KMS-11 (cell line): ENCODE measurements around the gene MFAP3L.

ENCODE experiments used
- H2AFZ ChIP-seq: fragments of 200-600 bp; sonication (generic); 2 replicates; pipeline ENCODE4 v1.6.1; 2016; ENCODE audit warnings: antibody characterized with exemption, mixed run types, low read depth
- H3K27ac ChIP-seq: fragments of 200-600 bp; sonication (generic); 2 replicates; pipeline ENCODE4 v1.6.1; 2016; ENCODE audit warnings: mild to moderate bottlenecking, mixed run types
- H3K27me3 ChIP-seq: fragments of 200-600 bp; sonication (generic); 2 replicates; pipeline ENCODE4 v1.6.1; 2017; ENCODE audit warnings: mild to moderate bottlenecking, low read depth, mixed run types, moderate library complexity; ENCODE audit not compliant: insufficient read depth
- H3K36me3 ChIP-seq: fragments of 200-600 bp; sonication (generic); 2 replicates; pipeline ENCODE4 v1.6.1; 2017; ENCODE audit warnings: mild to moderate bottlenecking, mixed run types; ENCODE audit not compliant: insufficient read depth
- H3K4me1 ChIP-seq: fragments of 200-600 bp; sonication (generic); 2 replicates; pipeline ENCODE4 v1.6.1; 2016; ENCODE audit warnings: mild to moderate bottlenecking, low read depth, mixed run types; ENCODE audit not compliant: poor library complexity, severe bottlenecking
- H3K4me2 ChIP-seq: fragments of 200-600 bp; sonication (generic); 2 replicates; pipeline ENCODE4 v1.7.0; 2016; ENCODE audit warnings: mild to moderate bottlenecking, mixed run types
- H3K4me3 ChIP-seq: fragments of 200-600 bp; sonication (generic); IDR thresholded peaks from 2 replicates; pipeline ENCODE4 v1.6.1; 2017; ENCODE audit warnings: low read depth, low read length, mixed read lengths; ENCODE audit not compliant: insufficient read depth
- H3K79me2 ChIP-seq: fragments of 200-600 bp; sonication (generic); 2 replicates; pipeline ENCODE4 v1.6.1; 2016; ENCODE audit warnings: low read depth, mixed run types; ENCODE audit not compliant: insufficient read depth
- H3K9ac ChIP-seq: fragments of 200-600 bp; sonication (generic); 2 replicates; pipeline ENCODE4 v1.6.1; 2016; ENCODE audit warnings: mild to moderate bottlenecking, mixed run types
- H4K20me1 ChIP-seq: fragments of 200-600 bp; sonication (generic); 2 replicates; pipeline ENCODE4 v1.6.1; 2016; ENCODE audit warnings: mild to moderate bottlenecking, mixed run types; ENCODE audit not compliant: insufficient read depth
- TF ChIP-seq, protein P1 (sequence below): fragments of 200-600 bp; sonication (generic); conservative IDR thresholded peaks from 2 replicates; pipeline ENCODE4 v1.6.1; 2017; ENCODE audit warnings: low read depth, mild to moderate bottlenecking, antibody characterized with exemption, low read length, moderate library complexity, mixed read lengths

The MFAP3L gene

GRCh38 chr4:169956091-169956843, 69.9 kb downstream of the MFAP3L start:
- no peaks in the 10 kb centered on the region for H3K79me2 ChIP-seq
- H3K27me3 ChIP-seq, result no peaks in the 10 kb centered on the region
- no peak overlapping the region for H3K4me2 ChIP-seq
- no peak overlapping the region for H2AFZ ChIP-seq
- TF ChIP-seq, protein P1, sequence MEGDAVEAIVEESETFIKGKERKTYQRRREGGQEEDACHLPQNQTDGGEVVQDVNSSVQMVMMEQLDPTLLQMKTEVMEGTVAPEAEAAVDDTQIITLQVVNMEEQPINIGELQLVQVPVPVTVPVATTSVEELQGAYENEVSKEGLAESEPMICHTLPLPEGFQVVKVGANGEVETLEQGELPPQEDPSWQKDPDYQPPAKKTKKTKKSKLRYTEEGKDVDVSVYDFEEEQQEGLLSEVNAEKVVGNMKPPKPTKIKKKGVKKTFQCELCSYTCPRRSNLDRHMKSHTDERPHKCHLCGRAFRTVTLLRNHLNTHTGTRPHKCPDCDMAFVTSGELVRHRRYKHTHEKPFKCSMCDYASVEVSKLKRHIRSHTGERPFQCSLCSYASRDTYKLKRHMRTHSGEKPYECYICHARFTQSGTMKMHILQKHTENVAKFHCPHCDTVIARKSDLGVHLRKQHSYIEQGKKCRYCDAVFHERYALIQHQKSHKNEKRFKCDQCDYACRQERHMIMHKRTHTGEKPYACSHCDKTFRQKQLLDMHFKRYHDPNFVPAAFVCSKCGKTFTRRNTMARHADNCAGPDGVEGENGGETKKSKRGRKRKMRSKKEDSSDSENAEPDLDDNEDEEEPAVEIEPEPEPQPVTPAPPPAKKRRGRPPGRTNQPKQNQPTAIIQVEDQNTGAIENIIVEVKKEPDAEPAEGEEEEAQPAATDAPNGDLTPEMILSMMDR, result no peak
- H4K20me1 ChIP-seq, result no peaks in the 10 kb centered on the region
- no peak overlapping the region for H3K9ac ChIP-seq
- H3K4me3 ChIP-seq, result no peak overlapping the region
- H3K27ac ChIP-seq, result no peak overlapping the region
- no peaks in the 10 kb centered on the region for H3K4me1 ChIP-seq
- H3K36me3 ChIP-seq, result no peaks in the 10 kb centered on the region

DNA sequence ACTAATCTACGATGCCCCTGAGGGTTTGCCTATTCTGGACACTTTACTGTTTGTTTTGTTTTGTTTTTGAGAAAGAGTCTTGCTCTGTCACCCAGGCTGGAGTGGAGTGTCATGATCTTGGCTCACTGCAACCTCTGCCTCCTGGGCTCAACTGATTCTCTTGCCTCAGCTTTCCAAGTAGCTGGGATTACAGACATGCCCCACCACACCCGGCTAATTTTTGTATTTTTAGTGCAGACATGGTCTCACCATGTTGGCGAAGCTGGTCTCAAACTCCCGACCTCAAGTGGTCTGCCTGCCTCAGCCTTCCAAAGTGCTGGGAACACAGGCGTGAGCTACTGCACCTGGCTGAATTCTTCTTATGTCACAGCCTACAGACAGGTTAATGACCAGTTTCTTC, 70.7 kb downstream of the MFAP3L start:
- Histone ChIP-seq H3K36me3 (no peaks in the 10 kb centered on the region), H2AFZ (no peak overlapping the region)

GRCh38 chr4:169952236-169953002, 73.8 kb downstream of the MFAP3L start:
- Histone ChIP-seq H3K9ac (no peak overlapping the region), H3K4me3 (no peak overlapping the region), H3K4me2 (no peak overlapping the region), H3K4me1 (no peaks in the 10 kb centered on the region), H3K27me3 (no peaks in the 10 kb centered on the region), H3K27ac (no peak overlapping the region), H3K36me3 (no peaks in the 10 kb centered on the region), H2AFZ (no peak overlapping the region), H4K20me1 (no peaks in the 10 kb centered on the region), H3K79me2 (no peaks in the 10 kb centered on the region)
- TF ChIP-seq, protein P1, result no peak

More for the DNA sequence above, 70.7 kb downstream of the MFAP3L start:
- Histone ChIP-seq H4K20me1 (no peaks in the 10 kb centered on the region), H3K9ac (no peak overlapping the region), H3K27ac (no peak overlapping the region), H3K4me1 (no peaks in the 10 kb centered on the region), H3K4me3 (no peak overlapping the region), H3K79me2 (no peaks in the 10 kb centered on the region), H3K4me2 (no peak overlapping the region), H3K27me3 (no peaks in the 10 kb centered on the region)
- TF ChIP-seq, protein P1, result no peak

GRCh38 chr4:169948271-169948670, 77.9 kb downstream of the MFAP3L start:
- TF ChIP-seq, protein P1, result no peak
- Histone ChIP-seq H3K27ac (no peak overlapping the region), H3K4me1 (no peaks in the 10 kb centered on the region)

More at GRCh38 chr4:169948271-169948670, 77.9 kb downstream of the MFAP3L start:
- Histone ChIP-seq H3K27me3 (no peaks in the 10 kb centered on the region), H3K79me2 (no peaks in the 10 kb centered on the region), H3K36me3 (no peaks in the 10 kb centered on the region), H3K4me3 (no peak overlapping the region), H3K9ac (no peak overlapping the region), H2AFZ (no peak overlapping the region), H4K20me1 (no peaks in the 10 kb centered on the region), H3K4me2 (no peak overlapping the region)
